Lower lobe of right lung (tissue), 2 donors: ENCODE results near the gene CD19. TPM values are rescaled to one million over a fixed set of nuclear protein-coding genes. Genes with fewer than 3 reads are reported as not detected.
A peak's percentile ranks its signal among the peaks of the same experiment; 100 is the strongest.

Experiments
- ATAC-seq, 2 donors: fragments of 200-7000 bp; cut with Tn5 transposase; one replicate each; pipeline ENCODE4 v1.9.1; 2020 to 2022; ENCODE audit warnings: mild to moderate bottlenecking in 2 of 2, moderate library complexity in 2 of 2
- DNase-seq: peaks from one replicate; pipeline ENCODE4 v3.0.0-alpha.2; 2020
- H3K27ac ChIP-seq: fragments of 200-600 bp; one replicate; pipeline ENCODE4 v1.8.0; 2022
- H3K27me3 ChIP-seq: fragments of 200-600 bp; one replicate; pipeline ENCODE4 v1.8.0; 2022; ENCODE audit warnings: low read depth
- H3K36me3 ChIP-seq: fragments of 200-600 bp; one replicate; pipeline ENCODE4 v1.8.0; 2022; ENCODE audit warnings: mild to moderate bottlenecking
- H3K4me1 ChIP-seq: fragments of 200-600 bp; one replicate; pipeline ENCODE4 v1.8.0; 2022
- H3K4me3 ChIP-seq: fragments of 200-600 bp; one replicate; pipeline ENCODE4 v1.8.0; 2022; ENCODE audit warnings: mild to moderate bottlenecking
- H3K9me3 ChIP-seq: fragments of 200-600 bp; one replicate; pipeline ENCODE4 v1.8.0; 2022
- CTCF ChIP-seq: fragments of 200-600 bp; IDR thresholded peaks from one replicate; pipeline ENCODE4 v1.8.0; 2022; ENCODE audit warnings: antibody characterized with exemption, mild to moderate bottlenecking
- intact Hi-C: fragments of 100-400 bp; cut with DNase I; formaldehyde crosslinking; loops from one replicate; pipeline ENCODE4 v1.11.0; 2022
- total RNA-seq: library from RNA; stranded (reverse); fragmentation: NEBNext Ultra II Directional; extraction: Animal tissue kit (Norgen Biotek cat#: 25700); gene quantifications from one replicate; pipeline ENCODE4 v1.2.1, GENCODE V29; 2021
- donor health status: DM: no; HTN: yes; CAD: no; lungs with severe emphysema.

The CD19 gene
- total RNA-seq, 1 donor from 2014 or later, result 0.21 TPM

GRCh38 chr16:28984091-28984490 is 52.3 kb downstream of the CD19 start:
- no peak for DNase-seq
- peak overlapping the region; percentile 48 for H3K4me3 ChIP-seq
- H3K36me3 ChIP-seq, result peaks cover 88% of the 10 kb centered on the region
- intact Hi-C loops, result no loop called here
- peak overlapping the region; percentile 60 for H3K27ac ChIP-seq
- H3K9me3 ChIP-seq, result no peaks in the 10 kb centered on the region
- no peak for TF ChIP-seq CTCF
- H3K4me1 ChIP-seq, result no peaks in the 10 kb centered on the region
- peak in 1 of 2 donors; percentile 4 for ATAC-seq
- H3K27me3 ChIP-seq, result no peaks in the 10 kb centered on the region

DNA sequence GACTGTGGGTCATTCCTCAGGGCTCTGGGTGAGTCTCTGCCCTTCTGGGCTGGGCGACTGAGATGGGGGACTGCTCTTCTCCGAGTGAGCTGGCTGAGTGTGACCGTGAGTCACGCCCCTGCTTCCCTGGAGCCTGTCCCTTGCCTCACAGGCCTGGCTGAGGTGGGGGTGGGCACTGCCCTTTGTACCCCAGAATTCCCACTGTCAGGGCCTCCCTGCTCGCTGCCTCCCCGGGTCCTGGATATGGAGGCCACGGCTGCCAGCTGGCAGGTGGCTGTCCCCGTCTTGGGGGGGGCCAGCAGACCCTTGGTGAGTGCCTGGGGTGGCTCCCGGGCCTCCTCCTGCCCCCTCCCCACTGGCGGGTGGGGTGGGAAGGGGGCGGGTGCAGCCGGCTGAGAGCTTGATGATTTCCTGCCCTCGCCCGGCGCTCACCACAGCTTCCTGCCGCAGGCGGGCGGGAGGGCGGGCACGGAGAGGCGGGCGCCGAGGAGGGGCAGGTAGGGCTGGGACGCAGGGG is 52.9 kb downstream of the CD19 start, which contains the start of gene LAT:
TSS of gene LAT (plus strand) at position 434 of the 517 bp plus-strand sequence. CDS start 366 bp downstream, outside the sequence.
- ATAC-seq (peak; percentile 59 to 61), DNase-seq (no peak)
- H3K9me3 ChIP-seq, result no peaks in the 10 kb centered on the region
- peak within 1 kb of the TSS; percentile 48 for H3K4me3 ChIP-seq
- peak within 1 kb of the TSS; percentile 60 for H3K27ac ChIP-seq
- H3K27me3 ChIP-seq, result no peaks in the 10 kb centered on the region
- H3K4me1 ChIP-seq, result no peaks in the 10 kb centered on the region
- peaks cover 88% of the 10 kb centered on the region for H3K36me3 ChIP-seq
- TF ChIP-seq CTCF, result no peak
- intact Hi-C loops, result no loop called here

DNA sequence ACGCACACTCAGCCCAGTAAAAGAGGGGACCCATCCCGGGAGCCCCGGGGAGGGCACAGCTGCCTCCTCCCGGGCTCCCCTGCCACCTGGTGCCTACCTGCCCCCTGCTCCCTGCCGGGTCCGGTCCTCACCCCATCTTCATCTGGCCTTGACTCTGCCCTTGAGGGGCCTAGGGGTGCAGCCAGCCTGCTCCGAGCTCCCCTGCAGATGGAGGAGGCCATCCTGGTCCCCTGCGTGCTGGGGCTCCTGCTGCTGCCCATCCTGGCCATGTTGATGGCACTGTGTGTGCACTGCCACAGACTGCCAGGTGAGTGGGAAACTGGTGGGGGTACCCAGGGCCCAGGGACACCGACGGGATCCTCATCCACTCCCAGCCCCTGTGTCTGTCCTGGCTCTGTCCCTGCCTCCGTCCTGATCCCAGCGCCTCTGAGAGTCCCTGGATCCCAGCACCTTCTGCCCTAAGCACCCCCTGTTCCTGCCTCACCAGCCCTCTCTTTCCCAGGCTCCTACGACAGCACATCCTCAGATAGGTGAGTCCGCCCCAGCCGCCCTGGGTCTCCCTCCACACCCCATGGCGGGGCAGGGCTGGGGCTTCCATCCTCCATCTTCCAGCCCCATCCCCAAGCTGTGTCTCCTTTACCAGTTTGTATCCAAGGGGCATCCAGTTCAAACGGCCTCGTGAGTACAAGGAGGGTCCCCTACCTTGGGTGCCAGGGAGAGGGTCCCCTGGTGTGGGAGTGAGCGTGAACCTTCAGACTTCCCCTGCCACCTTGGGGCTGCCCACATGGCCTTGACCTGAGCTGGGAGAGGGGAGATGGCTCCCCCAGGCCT is 53.7 kb downstream of the CD19 start:
- no peaks in the 10 kb centered on the region for H3K27me3 ChIP-seq
- peak overlapping the region; percentile 56 for H3K27ac ChIP-seq
- no peaks in the 10 kb centered on the region for H3K4me1 ChIP-seq
- H3K36me3 ChIP-seq, result peaks cover 85% of the 10 kb centered on the region
- peak in 1 of 2 donors; percentile 4 for ATAC-seq
- intact Hi-C loops, result no loop called here
- peak overlapping the region; percentile 48 for H3K4me3 ChIP-seq
- TF ChIP-seq CTCF, result no peak
- DNase-seq, result no peak
- no peaks in the 10 kb centered on the region for H3K9me3 ChIP-seq

DNA sequence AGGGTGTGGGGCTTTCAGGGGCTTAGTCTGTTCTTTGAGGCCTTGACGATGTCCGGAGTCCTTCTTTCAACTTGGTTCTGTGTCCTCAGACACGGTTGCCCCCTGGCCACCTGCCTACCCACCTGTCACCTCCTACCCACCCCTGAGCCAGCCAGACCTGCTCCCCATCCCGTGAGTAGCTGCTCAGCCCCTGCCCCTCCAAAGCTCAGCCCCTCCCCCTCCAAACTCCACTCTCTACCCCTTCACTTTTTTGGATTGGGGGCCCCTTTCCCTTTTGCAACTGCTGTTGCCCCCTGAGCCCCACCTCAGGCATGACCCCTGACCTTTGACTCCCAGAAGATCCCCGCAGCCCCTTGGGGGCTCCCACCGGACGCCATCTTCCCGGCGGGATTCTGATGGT is 54.3 kb downstream of the CD19 start:
- DNase-seq, result no peak
- peak overlapping the region; percentile 48 for H3K4me3 ChIP-seq
- no peaks in the 10 kb centered on the region for H3K4me1 ChIP-seq
- H3K27ac ChIP-seq, result peak overlapping the region; percentile 56
- intact Hi-C loops, result no loop called here
- no peaks in the 10 kb centered on the region for H3K9me3 ChIP-seq
- no peaks in the 10 kb centered on the region for H3K27me3 ChIP-seq
- peaks cover 79% of the 10 kb centered on the region for H3K36me3 ChIP-seq
- TF ChIP-seq CTCF, result no peak
- ATAC-seq, result no peak

DNA sequence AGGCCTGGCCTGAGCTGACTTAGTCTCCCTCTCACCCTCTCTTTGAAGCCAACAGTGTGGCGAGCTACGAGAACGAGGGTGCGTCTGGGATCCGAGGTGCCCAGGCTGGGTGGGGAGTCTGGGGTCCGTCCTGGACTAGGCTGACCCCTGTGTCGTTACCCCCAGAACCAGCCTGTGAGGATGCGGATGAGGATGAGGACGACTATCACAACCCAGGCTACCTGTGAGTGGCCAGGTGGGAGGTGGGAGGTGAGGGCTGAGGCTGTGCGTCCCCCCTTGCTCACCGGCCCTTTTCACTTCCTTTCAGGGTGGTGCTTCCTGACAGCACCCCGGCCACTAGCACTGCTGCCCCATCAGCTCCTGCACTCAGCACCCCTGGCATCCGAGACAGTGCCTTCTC is 54.7 kb downstream of the CD19 start:
- intact Hi-C loops, result no loop called here
- no peaks in the 10 kb centered on the region for H3K9me3 ChIP-seq
- DNase-seq (no peak), ATAC-seq (no peak)
- no peaks in the 10 kb centered on the region for H3K27me3 ChIP-seq
- no peak for TF ChIP-seq CTCF
- no peak overlapping the region for H3K27ac ChIP-seq
- peaks cover 74% of the 10 kb centered on the region for H3K36me3 ChIP-seq
- H3K4me3 ChIP-seq, result peak overlapping the region; percentile 48
- H3K4me1 ChIP-seq, result no peaks in the 10 kb centered on the region
